ENCODE measurements around the gene FUBP3.

DNA sequence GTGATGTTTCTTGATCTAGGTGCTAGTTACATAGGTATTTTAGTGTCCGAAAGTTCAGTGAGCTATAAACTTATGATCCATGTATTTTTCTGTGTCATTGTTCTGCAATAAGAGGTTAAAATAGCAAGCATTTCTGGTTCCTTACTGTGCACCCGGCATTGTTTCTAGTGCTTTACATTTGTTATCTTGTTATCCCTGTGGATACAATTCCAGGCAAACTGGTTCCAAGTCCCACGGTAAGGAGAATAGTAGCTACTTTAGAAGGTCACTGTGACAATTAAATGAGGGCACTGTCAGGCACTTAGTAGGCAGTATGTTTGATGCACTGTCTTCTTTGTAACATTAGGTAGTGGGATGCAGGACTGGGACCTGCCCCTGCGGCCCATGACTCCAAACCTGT, 9.0 kb downstream of the FUBP3 start:
- TF ChIP-seq, protein P1, sequence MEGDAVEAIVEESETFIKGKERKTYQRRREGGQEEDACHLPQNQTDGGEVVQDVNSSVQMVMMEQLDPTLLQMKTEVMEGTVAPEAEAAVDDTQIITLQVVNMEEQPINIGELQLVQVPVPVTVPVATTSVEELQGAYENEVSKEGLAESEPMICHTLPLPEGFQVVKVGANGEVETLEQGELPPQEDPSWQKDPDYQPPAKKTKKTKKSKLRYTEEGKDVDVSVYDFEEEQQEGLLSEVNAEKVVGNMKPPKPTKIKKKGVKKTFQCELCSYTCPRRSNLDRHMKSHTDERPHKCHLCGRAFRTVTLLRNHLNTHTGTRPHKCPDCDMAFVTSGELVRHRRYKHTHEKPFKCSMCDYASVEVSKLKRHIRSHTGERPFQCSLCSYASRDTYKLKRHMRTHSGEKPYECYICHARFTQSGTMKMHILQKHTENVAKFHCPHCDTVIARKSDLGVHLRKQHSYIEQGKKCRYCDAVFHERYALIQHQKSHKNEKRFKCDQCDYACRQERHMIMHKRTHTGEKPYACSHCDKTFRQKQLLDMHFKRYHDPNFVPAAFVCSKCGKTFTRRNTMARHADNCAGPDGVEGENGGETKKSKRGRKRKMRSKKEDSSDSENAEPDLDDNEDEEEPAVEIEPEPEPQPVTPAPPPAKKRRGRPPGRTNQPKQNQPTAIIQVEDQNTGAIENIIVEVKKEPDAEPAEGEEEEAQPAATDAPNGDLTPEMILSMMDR (IDR thresholded peaks at IDR 0.05) = no peak
- TF ChIP-seq POLR2A (IDR thresholded peaks at IDR 0.05) = no peak

All from thyroid gland (tissue), 4 donors.